ENCODE measurements around the gene GSN. TPM values are rescaled to one million over a fixed set of nuclear protein-coding genes. Genes with fewer than 3 reads are reported as not detected.

The GSN gene
- total RNA-seq, 1 donor from 2014 or later, result 758 TPM

DNA sequence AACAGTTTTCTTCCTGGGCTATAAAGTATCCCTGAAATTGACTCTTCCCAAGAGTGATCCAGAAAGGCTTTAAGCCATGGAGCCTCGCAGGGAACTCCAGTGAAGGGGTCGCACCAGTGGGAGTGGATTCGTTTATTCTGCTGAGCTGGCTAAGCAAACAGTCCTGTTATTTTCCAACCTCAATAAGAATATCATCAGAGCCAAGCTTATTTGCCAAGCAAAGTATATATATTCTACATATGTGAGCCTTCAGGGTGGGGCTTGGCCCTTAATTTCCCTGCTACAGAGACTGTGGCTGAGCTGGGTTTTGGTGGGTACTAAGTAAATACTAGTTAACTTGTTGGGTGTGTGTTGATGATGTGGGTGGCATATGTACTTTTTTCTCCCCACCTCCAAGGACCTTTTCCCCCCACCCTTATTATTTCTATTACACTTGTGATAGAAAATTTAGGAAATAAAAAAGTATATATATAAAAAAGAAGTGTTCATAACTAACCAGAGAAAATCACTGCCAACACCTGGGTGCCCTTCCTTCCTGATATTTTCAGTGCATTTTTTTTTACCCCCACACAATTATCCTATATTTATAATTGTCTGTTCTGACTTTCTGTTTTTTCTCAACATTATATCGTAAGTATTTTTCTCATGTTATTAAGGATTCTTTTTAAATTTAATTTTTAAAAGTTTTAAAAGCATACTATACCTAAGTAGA lies 5.3 kb downstream of the GSN start:
- H3K4me3 ChIP-seq, result no peak overlapping the region

DNA sequence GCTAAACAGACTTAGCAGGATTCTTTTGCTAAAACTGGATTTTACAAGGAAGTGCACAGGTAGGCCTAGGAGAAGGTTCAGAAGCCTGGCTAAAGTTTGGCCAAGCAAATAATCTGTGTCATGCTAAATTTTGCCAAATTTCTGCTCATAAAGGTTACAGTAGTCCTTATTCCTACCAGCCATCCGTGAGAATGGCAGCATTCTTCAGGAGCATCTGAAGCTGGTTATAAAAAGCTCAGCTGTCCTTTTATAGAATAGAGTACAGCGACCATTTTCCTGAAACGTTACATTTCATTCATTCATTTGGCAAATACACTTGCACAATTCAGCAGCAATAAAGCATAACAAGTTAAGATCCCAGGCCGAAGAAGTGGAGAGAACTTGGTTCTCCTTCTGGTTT lies 6.9 kb downstream of the GSN start:
- intact Hi-C loops (cut with micrococcal nuclease), result no loop called here
- TF ChIP-seq, protein P1, sequence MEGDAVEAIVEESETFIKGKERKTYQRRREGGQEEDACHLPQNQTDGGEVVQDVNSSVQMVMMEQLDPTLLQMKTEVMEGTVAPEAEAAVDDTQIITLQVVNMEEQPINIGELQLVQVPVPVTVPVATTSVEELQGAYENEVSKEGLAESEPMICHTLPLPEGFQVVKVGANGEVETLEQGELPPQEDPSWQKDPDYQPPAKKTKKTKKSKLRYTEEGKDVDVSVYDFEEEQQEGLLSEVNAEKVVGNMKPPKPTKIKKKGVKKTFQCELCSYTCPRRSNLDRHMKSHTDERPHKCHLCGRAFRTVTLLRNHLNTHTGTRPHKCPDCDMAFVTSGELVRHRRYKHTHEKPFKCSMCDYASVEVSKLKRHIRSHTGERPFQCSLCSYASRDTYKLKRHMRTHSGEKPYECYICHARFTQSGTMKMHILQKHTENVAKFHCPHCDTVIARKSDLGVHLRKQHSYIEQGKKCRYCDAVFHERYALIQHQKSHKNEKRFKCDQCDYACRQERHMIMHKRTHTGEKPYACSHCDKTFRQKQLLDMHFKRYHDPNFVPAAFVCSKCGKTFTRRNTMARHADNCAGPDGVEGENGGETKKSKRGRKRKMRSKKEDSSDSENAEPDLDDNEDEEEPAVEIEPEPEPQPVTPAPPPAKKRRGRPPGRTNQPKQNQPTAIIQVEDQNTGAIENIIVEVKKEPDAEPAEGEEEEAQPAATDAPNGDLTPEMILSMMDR (IDR thresholded peaks at IDR 0.05; ENCODE audit: borderline replicate concordance), result no peak
- Histone ChIP-seq H3K4me1 (peaks cover 83% of the 10 kb centered on the region), H3K27ac (replicated peaks) (peak overlapping the region; percentile 98), H3K4me3 (no peak overlapping the region), H3K9me3 (replicated peaks) (no peaks in the 10 kb centered on the region), H3K36me3 (no peaks in the 10 kb centered on the region), H3K27me3 (ENCODE audit: low read depth) (no peaks in the 10 kb centered on the region)
- DNase-seq, result no peak

More for the DNA sequence above, 5.3 kb downstream of the GSN start:
- Histone ChIP-seq H3K27me3 (ENCODE audit: low read depth) (no peaks in the 10 kb centered on the region), H3K27ac (replicated peaks) (peak overlapping the region; percentile 88), H3K36me3 (no peaks in the 10 kb centered on the region), H3K4me1 (peaks cover 83% of the 10 kb centered on the region), H3K9me3 (replicated peaks) (no peaks in the 10 kb centered on the region)
- DNase-seq, result no peak
- intact Hi-C loops (cut with micrococcal nuclease), result no loop called here
- TF ChIP-seq, protein P1 (IDR thresholded peaks at IDR 0.05; ENCODE audit: borderline replicate concordance), result no peak

DNA sequence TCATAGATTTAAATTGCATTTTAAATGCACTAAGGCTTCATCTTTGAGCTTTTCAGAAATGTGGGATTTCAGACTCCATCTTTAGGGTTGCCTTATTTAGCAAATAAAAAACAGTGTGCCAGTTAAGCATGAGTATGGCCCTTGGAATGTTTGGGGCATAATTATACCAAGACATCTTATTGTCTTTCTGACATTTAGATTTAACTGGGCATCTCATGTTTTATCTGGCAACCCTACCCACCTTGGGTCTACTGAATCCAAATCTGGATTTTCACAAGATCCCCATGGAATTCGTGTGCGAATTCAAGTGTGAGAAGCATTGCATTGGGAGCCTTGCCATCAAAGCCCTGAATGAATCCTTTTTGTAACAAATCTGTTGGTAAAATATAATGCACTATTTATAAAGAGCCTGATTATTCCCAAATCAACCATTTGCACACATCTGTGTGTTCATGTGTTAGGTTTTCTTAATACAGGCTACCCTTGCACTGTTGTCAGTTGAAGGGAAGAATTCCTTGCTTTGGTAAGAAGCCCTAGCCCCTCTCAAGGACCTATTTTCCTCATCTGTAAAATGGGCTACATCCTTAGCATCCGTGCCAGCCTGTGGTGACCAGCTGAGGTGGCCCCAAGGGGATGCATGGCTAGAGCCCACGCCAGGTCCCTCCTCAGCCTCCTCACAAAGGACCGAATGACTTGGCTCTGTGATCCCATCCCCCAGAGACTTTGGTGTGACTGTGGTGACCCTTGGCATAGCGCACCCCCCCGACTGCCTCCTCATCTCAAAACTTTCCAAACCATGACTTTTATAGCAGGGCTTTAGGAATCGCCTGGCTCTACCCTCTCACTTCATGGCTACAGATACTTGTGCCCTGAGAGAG lies 8.1 kb downstream of the GSN start:
- peaks cover 83% of the 10 kb centered on the region for H3K4me1 ChIP-seq
- no peak overlapping the region for H3K4me3 ChIP-seq
- TF ChIP-seq, protein P1 (IDR thresholded peaks at IDR 0.05; ENCODE audit: borderline replicate concordance), result no peak
- no peaks in the 10 kb centered on the region for H3K9me3 ChIP-seq (replicated peaks)
- intact Hi-C loops (cut with micrococcal nuclease), result no loop called here
- H3K27me3 ChIP-seq (ENCODE audit: low read depth), result no peaks in the 10 kb centered on the region
- H3K36me3 ChIP-seq, result no peaks in the 10 kb centered on the region
- DNase-seq, result no peak
- peak overlapping the region; percentile 98 for H3K27ac ChIP-seq (replicated peaks)

DNA sequence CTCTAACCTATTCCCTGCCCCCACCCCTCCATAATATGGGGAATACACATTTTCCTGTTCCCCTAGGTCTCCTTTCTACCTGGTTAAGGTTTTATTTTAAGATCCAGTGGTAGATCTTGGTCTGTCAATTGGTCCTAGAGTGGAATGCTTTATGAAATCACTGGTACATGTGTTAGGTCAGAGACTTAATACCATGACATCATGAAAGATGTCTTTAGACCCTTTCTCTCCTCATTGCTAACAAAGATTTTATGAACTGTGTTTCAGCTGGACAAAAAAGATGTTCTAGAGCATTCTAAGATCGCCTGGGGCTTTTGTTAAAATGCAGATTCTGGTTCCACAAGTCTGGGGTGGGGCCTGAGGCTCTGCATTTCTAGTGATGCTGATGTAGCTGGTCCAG lies 9.1 kb downstream of the GSN start:
- Histone ChIP-seq H3K4me3 (no peak overlapping the region), H3K4me1 (peaks cover 83% of the 10 kb centered on the region), H3K36me3 (no peaks in the 10 kb centered on the region), H3K27ac (replicated peaks) (peak overlapping the region; percentile 98), H3K27me3 (ENCODE audit: low read depth) (no peaks in the 10 kb centered on the region), H3K9me3 (replicated peaks) (no peaks in the 10 kb centered on the region)
- TF ChIP-seq, protein P1 (IDR thresholded peaks at IDR 0.05; ENCODE audit: borderline replicate concordance), result no peak
- intact Hi-C loops (cut with micrococcal nuclease), result no loop called here
- no peak for DNase-seq

DNA sequence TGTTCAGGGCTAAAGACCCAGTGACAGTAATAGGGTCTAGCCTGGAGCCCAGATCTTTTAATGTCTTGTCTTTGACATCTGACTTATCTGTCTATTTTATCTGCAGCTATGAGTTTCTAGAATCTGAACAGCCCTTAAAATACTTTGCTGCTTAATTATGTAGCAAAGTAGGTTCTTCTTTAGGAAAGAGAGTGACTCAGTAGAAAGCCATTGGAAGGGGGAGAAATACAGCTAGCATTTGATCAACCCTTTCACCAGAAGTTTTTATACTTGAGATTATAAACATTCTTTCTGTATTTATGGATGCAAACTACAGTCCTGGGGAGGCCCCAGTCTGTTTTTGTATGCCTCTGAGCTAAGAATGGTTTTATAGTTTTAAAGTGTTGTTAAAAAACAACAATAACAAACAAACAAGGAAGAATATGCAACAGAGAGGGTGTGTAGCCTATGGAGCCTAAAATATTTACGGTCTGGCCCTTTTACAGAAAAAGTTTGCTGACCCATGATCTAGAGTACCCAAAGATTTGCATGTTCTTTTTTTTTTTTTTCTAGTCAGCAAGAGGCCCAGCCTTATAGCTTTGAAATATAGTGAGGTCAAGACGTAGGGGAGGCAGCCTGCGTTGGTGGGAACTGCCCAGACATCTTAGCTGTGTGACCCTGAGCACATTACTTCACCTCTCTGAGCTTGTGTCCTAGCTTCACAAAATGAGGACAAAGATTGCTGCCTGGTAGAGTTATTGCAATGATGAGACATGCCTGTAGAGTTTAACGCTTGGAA lies 9.7 kb downstream of the GSN start:
- Histone ChIP-seq H3K36me3 (no peaks in the 10 kb centered on the region), H3K4me3 (no peak overlapping the region), H3K4me1 (peaks cover 83% of the 10 kb centered on the region), H3K27ac (replicated peaks) (peak overlapping the region; percentile 98), H3K27me3 (ENCODE audit: low read depth) (no peaks in the 10 kb centered on the region), H3K9me3 (replicated peaks) (no peaks in the 10 kb centered on the region)
- TF ChIP-seq, protein P1 (IDR thresholded peaks at IDR 0.05; ENCODE audit: borderline replicate concordance), result no peak
- DNase-seq, result no peak
- intact Hi-C loops (cut with micrococcal nuclease), result no loop called here
